ENCODE data around the gene NFIC.
"Not testable (repeated sequence)": the region's sequence is repeated elsewhere in the genome, so short reads cannot be mapped to it uniquely, and the experiment has no call there.

Gene NFIC

DNA sequence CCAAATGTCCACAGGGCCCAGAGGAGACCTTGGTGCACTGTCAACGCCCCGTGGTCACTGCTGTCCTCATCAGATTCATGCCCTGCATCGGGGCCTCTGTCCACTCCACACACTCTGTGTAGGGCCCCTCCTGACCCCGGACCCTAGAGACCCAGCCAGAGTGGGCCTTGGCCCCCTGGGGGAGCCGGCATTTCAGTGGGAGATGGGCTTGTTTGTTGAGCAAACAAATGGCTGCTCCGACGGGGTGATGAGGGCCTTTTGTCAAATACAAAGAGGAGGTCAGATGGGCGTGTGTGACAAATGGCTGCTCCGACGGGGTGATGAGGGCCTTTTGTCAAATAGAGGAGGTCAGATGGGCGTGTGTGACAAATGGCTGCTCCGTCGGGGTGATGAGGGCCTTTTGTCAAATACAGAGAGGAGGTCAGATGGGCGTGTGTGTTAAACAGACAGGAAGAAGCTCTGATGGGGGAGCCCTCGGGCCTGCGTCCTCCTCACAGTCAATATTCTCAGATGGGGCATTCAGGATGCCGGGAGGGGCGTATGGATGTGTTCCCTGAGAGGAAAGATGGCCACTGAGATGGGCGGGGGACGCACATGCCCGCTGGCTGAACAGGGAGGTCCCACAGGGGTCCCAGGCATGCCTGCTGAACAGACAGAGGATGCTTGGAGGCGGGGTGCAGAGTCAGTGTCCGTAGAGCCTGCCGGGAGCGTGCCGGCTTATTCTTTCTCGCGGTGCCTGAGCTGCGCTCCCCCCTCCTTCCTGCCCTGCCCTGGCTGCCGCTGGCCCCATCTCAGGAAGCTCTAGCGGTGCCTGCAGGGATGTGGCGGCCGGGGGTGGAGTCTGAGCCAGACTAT is 77.7 kb downstream of the NFIC start:
- FAIRE-seq (no peak), DNase-seq (ENCODE audit: extremely low spot score, insufficient read length, low read depth) (no peak)

DNA sequence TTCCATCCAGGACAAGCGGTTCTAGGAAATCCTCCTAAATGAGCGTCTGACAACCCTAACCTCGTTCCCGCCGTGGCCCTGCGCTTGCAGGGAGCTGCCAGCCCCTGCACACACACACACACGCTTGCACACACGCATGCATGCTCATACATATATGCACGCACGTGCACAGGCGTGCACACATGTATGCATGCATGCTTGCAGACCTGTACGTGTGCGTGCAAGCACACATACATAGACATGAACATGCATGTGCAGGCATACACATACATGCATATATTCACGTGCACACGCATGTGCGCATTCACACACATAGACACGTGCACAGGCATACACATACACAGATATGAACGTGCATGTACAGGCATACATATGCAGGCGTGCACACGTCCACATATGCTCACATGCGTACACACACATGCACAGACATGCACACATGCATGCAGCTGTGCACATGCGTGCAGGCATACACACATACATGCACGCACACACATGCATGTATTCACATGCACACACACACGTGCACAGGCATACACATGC is 78.4 kb downstream of the NFIC start:
- DNase-seq (ENCODE audit: extremely low spot score, insufficient read length, low read depth) (no peak), FAIRE-seq (no peak)

DNA sequence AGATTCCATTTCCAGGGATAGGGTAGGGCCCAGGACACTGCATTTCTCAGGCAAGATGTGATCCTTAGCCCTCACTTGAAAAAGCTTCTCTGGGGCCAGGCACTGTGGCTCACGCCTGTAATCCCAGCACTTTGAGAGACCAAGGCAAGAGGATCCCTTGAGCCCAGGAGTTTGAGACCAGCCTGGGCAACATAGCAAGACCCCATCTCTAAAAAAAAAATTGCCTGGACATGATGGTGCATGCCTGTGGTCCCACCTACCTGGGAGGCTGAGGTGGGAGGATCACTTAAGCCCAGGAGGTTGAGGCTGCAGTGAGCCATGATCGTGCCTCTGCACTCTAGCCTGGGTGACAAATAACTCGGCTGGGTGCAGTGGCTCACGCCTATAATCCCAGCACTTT is 80.3 kb downstream of the NFIC start:
- FAIRE-seq; DNase-seq (ENCODE audit: extremely low spot score, insufficient read length, low read depth): not testable (repeated sequence)

DNA sequence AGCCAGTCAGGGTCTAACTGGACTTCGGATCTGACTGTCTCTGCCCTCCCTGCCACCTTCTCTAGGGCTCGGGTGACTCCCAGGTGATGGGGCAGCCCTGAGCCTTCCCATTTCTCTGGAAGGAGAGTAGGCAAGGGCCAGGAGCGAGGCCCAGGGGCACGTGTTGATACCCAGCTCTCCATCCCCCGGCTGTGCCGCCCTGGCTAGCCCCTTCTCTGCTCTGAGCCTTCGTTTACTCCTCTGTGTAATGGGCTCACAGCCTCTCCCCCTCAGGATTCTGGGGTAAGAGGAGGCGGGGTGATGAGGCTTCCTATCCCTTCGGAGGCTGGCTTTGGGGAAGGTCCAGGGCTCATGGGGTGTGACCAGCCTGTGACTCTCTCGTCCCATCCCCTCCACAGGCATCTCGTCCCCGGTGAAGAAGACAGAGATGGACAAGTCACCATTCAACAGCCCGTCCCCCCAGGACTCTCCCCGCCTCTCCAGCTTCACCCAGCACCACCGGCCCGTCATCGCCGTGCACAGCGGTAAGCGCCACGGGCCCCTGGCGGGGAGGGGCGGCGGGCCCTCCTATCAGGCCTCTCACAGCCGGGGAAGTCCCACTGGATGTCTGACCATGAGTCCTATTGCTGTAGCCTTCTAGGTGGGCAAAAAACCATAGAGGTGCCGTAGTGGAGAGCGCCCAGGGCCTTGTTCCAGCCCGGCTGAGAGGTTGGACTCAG is 82.4 kb downstream of the NFIC start:
- no peak for FAIRE-seq

DNA sequence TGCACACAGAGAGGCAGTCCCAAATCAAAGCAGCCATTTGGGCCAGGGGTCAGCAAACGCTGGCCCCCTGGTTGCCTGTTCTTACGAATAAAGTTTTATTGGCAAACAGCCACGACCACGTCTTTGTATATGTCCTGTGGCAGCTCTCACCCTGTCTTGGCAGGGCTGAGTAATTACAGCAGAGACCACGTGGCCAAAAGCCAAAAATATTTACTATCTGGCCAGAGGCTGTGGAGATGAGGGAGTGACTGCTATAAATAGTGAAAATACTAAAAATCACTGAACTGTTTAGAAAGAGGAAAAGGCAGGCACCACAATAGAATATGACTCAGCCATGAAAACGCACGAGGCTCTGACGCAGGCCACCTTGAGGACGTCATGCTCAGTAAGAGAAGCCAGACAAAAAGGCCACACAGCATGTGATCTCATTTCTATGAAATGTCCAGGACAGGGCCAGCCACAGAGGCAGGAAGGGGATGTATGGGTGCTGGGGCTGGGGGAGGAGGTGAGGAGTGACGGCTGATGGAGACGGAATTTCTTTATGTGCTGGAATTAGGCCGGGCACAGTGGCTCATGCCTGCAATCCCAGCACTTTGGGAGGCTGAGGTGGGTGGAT is 84.5 kb downstream of the NFIC start:
- FAIRE-seq (no peak), DNase-seq (ENCODE audit: extremely low spot score, insufficient read length, low read depth) (no peak)

More for the DNA sequence above, 82.4 kb downstream of the NFIC start:
- no peak for DNase-seq (ENCODE audit: extremely low spot score, insufficient read length, low read depth)

DNA sequence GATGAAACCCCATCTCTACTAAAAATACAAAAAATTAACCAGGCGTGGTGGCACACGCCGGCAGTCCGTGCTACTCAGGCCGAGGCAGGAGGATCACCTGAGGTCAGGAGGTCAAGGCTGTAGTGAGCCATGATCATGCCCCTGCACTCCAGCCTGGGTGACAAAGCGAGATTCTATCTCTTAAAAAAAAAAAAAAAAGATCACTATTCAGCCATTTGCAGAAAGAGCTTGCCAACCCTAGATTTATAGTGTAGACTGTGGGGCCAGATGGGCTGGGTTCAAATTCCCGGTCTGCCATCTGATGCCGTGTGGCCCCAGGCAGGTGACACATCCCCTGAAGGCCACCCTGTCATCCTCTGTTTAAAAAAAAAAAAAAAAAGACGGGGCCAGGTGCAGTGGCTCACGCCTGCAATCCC is 85.1 kb downstream of the NFIC start:
- DNase-seq (ENCODE audit: extremely low spot score, insufficient read length, low read depth) (no peak), FAIRE-seq (no peak)

DNA sequence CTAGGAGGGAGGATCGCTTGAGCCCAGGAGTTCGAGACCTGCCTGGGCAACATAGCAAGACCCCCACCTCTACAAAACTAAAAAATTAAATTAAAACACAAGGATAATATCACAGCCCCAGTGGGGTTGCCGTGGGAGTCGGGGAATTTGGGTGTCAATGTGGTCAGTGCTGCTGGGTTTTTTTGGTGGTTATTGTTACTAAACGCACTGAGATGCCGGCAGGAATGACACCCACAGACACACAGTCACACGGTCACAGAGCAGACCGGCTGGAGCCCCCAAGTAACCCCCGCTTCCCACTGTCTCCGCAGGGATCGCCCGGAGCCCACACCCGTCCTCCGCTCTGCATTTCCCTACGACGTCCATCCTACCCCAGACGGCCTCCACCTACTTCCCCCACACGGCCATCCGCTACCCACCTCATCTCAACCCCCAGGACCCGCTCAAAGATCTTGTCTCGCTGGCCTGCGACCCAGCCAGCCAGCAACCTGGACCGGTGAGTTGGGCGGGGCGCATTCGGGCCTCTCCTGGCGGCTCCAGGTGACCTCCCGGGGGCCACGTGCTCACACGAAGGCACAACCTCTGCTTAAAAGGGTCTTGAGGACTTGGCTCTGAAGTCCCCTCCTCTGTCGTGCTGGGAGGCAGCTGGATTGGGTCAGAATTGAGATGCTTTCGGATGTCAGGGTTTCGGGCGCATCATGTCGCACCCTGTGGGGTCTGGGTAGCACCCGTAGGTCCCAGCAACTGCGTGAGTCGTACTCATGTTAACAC is 86.0 kb downstream of the NFIC start:
- DNase-seq (ENCODE audit: extremely low spot score, insufficient read length, low read depth) = no peak
- FAIRE-seq = no peak

DNA sequence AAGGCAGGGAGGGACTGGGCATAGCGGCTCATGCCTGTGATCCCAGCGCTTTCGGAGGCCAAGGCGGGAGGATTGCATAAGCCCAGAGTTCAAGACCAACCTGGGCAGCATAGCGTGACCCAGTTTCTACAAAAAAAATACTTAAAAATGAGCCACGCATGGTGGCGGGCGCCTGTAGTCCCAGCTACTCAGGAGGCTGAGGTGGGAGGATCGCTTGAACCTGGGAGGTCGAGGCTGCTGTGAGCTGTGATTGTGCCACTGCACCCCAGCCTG is 86.5 kb downstream of the NFIC start:
- DNase-seq (ENCODE audit: extremely low spot score, insufficient read length, low read depth) = not testable (repeated sequence)

DNA sequence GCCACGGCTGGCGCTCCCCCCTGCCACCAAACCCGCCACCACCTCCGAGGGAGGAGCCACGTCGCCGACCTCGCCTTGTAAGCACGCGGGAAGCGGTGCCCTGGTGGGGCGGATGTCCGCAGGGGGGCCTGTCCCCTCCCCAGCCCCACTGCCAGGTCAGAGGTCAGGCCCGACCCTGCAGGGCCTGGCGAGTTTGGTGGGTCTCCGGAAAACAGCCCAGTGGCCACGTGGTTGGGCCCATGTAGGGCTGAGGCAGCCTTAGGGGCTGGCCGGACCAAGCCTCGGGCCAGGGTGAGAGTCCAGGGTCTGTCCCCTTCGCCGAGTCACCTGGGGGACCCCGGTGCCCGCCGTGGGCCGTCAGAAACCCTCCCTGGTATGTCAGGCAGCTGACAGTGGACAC is 87.5 kb downstream of the NFIC start:
- no peak for FAIRE-seq
- no peak for DNase-seq (ENCODE audit: extremely low spot score, insufficient read length, low read depth)

More for the DNA sequence above, 86.5 kb downstream of the NFIC start:
- not testable (repeated sequence) for FAIRE-seq

DNA sequence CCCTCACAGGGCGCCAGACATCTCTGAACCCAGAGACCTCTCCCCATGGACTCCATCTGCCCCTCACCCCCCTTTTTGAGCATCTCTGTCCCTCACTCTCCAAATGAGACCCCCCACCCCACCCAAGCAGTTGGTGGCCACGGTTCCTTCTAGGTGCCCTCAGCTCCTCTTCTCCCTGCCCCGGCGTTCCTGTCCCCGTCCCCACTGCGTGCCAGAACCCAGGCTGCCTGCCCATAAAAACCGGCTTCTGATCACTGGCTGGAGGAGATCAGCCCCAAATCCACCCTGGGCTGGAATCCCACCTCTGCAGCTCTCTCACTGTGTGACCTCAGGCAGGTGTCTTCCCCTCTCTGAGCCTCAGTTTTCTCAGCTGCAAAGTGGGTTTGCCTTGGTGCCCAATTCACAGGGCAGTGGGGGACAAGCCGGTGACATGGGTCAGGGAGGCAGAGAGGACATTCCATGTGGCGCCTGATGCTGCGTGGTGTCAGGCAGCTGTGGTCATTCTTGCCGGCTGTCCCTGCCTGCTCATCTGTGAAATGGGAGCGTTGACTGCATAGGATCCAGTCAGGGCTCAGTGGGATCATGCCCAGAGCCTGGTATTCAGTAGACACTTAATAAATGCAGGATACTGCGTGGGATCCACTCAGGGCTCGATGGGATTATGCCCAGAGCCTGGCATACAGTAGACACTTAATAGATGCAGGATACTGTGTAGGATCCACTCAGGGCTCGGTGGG is 88.4 kb downstream of the NFIC start:
- FAIRE-seq (no peak), DNase-seq (ENCODE audit: extremely low spot score, insufficient read length, low read depth) (no peak)

DNA sequence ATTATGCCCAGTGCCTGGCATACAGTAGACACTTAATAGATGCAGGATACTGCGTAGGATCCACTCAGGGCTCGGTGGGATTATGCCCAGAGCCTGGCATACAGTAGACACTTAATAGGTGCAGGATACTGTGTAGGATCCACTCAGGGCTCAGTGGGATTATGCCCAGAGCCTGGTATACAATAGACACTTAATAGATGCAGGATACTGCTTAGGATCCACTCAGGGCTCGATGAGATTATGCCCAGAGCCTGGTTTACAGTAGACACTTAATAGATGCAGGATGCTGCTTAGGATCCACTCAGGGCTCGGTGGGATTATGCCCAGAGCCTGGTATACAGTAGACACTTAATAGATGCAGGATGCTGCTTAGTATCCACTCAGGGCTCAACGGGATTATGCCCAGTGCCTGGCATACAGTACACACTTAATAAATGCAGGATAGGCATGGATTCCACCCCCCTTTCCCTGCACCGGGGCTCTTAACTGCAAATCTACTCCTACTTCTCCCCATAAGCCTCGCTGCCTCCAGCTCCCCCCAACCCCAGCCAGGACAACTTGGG is 89.1 kb downstream of the NFIC start:
- no peak for FAIRE-seq
- DNase-seq (ENCODE audit: extremely low spot score, insufficient read length, low read depth) = no peak

DNA sequence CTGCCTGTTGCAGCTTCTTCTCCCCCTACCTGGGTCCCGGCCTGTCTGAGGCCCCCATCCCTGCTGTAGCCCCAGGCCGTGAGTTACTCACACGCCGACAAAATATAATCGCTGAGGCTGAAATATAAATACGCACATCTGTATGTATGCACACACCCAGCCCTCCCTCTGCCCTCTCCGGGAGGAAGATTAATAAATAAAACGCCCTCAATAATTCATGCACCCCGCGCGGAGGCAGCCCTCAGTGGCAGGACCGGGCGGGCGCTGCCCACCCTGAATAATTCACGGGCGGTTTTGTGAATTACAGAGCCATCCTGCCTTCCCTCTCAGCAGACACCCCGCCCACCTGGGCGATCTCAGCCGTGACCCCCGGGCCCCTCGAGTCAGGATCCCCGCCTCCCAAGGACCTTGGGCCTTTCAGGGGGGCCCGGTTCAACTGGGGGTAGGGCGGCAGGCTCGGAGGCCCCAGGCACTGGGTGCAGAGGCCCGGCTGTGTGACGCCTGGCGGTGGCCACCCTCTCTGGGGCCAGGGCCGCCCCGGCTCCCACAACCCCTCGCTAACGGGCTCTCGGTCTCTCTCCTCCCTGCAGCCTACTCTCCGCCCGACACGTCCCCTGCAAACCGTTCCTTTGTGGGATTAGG is 89.7 kb downstream of the NFIC start:
- DNase-seq (ENCODE audit: extremely low spot score, insufficient read length, low read depth) = no peak
- FAIRE-seq = no peak

DNA sequence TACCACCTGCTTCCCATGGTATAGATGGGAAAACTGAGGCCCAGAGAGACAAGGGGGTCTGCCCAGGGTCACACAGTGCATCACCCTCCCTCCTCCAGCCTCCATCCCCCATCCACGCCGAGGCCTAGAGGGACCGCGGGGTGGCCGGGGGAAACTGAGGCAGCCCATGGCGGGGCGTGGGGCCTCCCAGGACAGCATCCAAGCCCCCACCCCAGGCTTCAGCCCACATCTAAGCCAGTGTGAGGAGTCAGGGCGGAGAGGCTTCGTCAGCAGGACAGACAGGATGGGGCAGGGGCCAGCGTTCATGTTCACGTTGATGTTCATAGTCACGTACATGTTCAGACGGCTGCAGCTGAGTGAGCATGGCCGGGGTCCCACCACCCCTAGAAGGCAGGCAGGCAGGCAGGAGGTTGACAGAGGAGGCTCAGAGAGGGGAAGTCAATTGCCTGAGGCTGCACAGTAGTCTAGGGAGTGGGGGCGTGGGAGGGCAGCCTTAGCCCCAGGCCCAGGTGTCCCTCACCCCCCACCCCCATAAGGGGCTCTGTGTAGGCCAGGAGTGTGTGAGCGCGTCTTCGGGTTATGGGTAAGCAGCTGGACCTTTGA is 90.6 kb downstream of the NFIC start:
- DNase-seq (ENCODE audit: extremely low spot score, insufficient read length, low read depth) = no peak

DNA sequence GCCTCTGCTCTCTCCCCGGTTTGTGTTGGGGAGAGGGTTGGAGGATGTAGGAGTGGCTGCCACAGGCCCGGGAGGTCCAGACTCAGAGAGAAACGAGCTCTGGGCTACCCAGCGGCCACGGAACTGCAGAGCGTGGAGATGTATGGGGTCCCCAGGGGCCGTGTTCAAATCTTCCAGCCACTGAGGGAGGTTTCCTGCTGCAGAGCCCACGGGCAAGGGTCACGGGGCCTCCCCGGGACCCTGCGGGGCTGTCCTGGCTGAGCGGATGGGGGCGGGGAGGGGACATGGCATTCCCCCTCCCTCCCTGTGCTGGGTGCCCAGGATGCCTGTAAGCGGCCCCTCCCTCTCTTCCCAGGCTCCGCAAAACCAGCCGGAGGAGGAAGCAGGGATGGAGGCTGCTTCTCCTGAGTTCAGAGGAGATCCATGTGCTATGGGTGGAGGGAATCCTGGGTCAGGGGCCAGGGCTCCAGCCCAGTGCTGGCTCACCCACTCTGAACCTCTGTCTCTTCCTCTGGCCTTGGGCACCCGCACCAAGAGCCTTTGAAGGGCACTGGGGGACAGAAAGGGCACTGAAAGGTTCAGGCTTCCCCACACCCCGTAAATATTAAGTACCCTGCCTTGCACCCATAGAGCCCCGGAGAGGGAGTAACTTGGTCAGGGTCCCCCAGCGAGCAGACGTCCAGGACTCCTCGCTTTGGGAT is 91.3 kb downstream of the NFIC start:
- FAIRE-seq (no peak), DNase-seq (ENCODE audit: extremely low spot score, insufficient read length, low read depth) (no peak)

More for the DNA sequence above, 90.6 kb downstream of the NFIC start:
- no peak for FAIRE-seq

DNA sequence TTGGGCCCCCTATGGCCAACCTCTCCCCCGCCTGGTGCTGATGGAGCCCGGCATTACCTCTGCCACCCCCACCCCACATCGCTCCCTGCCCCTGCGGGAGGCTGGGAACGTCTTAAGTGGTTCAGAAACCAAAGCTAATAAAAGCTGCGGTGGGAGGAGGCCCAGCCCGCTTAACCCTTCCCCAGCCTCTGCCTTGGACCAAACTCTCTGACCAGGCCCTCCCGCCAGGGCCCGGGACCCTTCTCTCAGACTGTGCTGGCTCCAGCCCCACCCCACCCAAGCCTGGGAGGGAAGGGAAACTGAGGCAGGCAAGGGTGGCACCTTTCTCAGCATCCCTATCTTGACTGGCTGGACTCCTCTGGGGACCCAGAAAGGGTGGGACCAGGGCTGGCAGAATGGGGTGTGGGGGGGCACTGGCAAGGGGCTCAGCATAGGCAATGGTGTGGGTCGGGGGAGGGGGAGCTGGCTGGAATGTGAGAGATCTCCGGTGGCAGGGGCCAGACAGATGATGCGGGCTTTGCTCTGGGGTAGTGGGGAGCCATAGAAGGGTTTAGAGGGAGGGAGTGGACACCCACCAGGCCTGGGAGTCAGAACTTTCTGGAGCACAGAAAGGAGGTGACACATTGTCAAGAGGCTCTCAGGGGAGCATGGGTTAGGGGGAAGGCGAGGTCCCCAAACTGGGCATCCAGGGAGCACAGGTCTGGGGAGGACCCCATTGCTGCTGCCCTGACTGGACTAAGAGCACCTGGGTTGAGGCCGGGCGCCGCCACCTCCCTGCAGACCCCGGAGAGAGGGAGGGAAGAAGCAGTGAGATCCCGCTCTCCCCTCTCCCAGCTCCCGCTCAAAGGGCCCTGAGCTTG is 92.1 kb downstream of the NFIC start:
- DNase-seq (ENCODE audit: extremely low spot score, insufficient read length, low read depth) = no peak
- no peak for FAIRE-seq

DNA sequence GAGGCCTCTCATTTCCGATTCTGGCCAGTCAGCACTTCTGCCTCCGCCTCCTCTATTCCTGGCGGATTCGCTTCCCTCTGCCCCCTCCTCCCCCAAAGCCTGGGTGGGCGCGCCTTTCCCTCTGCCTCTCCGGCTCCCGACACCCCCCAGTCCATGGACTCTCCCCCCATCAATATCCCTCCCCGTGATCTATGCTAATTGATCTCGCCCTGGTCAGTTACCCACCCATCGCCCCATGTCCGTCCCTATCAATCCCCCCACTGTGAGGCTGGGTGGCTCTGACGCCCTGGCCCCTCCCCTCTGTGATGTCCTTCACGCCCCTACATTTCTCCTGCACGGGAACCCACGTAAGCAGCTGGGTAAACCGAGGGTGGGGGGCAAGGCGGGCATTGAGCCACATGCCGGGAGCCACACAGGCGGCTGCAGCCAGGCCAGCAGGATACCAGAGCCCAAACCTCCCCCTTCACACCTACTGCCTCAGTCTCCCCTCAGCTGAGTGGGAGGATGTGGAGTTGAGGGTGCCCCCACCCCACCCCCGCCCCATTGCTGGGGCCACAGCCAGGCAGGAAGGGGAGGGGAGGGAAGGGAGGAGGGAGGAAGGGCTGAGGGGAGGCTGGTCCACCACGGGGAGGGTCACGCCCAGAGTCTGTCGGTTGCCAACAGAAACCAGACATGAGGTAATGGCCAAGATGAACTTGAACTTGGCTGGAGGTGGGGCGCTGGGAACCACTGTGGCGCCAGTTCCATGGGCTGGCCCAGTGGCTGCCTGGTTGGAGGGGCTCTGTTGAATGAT is 92.9 kb downstream of the NFIC start:
- DNase-seq (ENCODE audit: extremely low spot score, insufficient read length, low read depth) (no peak), FAIRE-seq (no peak)

All from GM18507 (cell line).